ENCODE results near the gene FZD10. TPM values are rescaled to one million over a fixed set of nuclear protein-coding genes. Genes with fewer than 3 reads are reported as not detected.

The FZD10 gene
- polyA plus RNA-seq, 1 experiment = not detected

GRCh38 chr12:130117701-130118100 lies 44.6 kb upstream of the FZD10 start:
- ChIA-PET POLR2A (no interaction called here), CTCF (no interaction called here)
- no peak overlapping the region for H3K4me3 ChIP-seq (ENCODE audit: low read depth, low read length)
- peaks cover 89% of the 10 kb centered on the region for H3K9me3 ChIP-seq (ENCODE audit: control insufficient read depth, insufficient read depth, low read length)
- H3K27ac ChIP-seq (ENCODE audit: low read depth, low read length) = no peak overlapping the region
- H3K27me3 ChIP-seq (ENCODE audit: control insufficient read depth, insufficient read depth, low read length) = no peaks in the 10 kb centered on the region
- TF ChIP-seq, protein P1, sequence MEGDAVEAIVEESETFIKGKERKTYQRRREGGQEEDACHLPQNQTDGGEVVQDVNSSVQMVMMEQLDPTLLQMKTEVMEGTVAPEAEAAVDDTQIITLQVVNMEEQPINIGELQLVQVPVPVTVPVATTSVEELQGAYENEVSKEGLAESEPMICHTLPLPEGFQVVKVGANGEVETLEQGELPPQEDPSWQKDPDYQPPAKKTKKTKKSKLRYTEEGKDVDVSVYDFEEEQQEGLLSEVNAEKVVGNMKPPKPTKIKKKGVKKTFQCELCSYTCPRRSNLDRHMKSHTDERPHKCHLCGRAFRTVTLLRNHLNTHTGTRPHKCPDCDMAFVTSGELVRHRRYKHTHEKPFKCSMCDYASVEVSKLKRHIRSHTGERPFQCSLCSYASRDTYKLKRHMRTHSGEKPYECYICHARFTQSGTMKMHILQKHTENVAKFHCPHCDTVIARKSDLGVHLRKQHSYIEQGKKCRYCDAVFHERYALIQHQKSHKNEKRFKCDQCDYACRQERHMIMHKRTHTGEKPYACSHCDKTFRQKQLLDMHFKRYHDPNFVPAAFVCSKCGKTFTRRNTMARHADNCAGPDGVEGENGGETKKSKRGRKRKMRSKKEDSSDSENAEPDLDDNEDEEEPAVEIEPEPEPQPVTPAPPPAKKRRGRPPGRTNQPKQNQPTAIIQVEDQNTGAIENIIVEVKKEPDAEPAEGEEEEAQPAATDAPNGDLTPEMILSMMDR (IDR thresholded peaks at IDR 0.05; ENCODE audit: low read depth, low read length) = no peak
- DNase-seq (ENCODE audit: low read depth, low spot score) = no peak

GRCh38 chr12:130118181-130118580 lies 44.1 kb upstream of the FZD10 start:
- Histone ChIP-seq H3K4me3 (ENCODE audit: low read depth, low read length) (no peak overlapping the region), H3K9me3 (ENCODE audit: control insufficient read depth, insufficient read depth, low read length) (peaks cover 89% of the 10 kb centered on the region), H3K27me3 (ENCODE audit: control insufficient read depth, insufficient read depth, low read length) (no peaks in the 10 kb centered on the region), H3K27ac (ENCODE audit: low read depth, low read length) (no peak overlapping the region)
- TF ChIP-seq, protein P1 (IDR thresholded peaks at IDR 0.05; ENCODE audit: low read depth, low read length) = no peak
- no peak for DNase-seq (ENCODE audit: low read depth, low spot score)
- CTCF ChIA-PET = no interaction called here
- POLR2A ChIA-PET = no interaction called here

- DNase-seq (ENCODE audit: low read depth, low spot score) = no peak
- POLR2A ChIA-PET = no interaction called here
- CTCF ChIA-PET = no interaction called here
- Histone ChIP-seq H3K4me3 (ENCODE audit: low read depth, low read length) (no peak overlapping the region), H3K27ac (ENCODE audit: low read depth, low read length) (no peak overlapping the region), H3K9me3 (ENCODE audit: control insufficient read depth, insufficient read depth, low read length) (peaks cover 84% of the 10 kb centered on the region), H3K27me3 (ENCODE audit: control insufficient read depth, insufficient read depth, low read length) (no peaks in the 10 kb centered on the region)
- TF ChIP-seq, protein P1 (IDR thresholded peaks at IDR 0.05; ENCODE audit: low read depth, low read length) = no peak
Observed at GRCh38 chr12:130119241-130119861, 42.9 kb upstream of the FZD10 start.

GRCh38 chr12:130120012-130120805 lies 42.1 kb upstream of the FZD10 start:
- TF ChIP-seq, protein P1 (IDR thresholded peaks at IDR 0.05; ENCODE audit: low read depth, low read length) = no peak
- no peak for DNase-seq (ENCODE audit: low read depth, low spot score)
- POLR2A ChIA-PET = no interaction called here
- Histone ChIP-seq H3K27ac (ENCODE audit: low read depth, low read length) (no peak overlapping the region), H3K9me3 (ENCODE audit: control insufficient read depth, insufficient read depth, low read length) (peaks cover 84% of the 10 kb centered on the region), H3K4me3 (ENCODE audit: low read depth, low read length) (no peak overlapping the region), H3K27me3 (ENCODE audit: control insufficient read depth, insufficient read depth, low read length) (no peaks in the 10 kb centered on the region)
- CTCF ChIA-PET = no interaction called here

GRCh38 chr12:130121226-130122000 lies 40.9 kb upstream of the FZD10 start:
- TF ChIP-seq, protein P1 (IDR thresholded peaks at IDR 0.05; ENCODE audit: low read depth, low read length) = no peak
- no peak for DNase-seq (ENCODE audit: low read depth, low spot score)
- Histone ChIP-seq H3K4me3 (ENCODE audit: low read depth, low read length) (no peak overlapping the region), H3K27me3 (ENCODE audit: control insufficient read depth, insufficient read depth, low read length) (no peaks in the 10 kb centered on the region), H3K9me3 (ENCODE audit: control insufficient read depth, insufficient read depth, low read length) (peaks cover 86% of the 10 kb centered on the region), H3K27ac (ENCODE audit: low read depth, low read length) (no peak overlapping the region)
- ChIA-PET POLR2A (no interaction called here), CTCF (no interaction called here)
